Measurements from ENCODE around the gene LGALS8. TPM values are rescaled to one million over a fixed set of nuclear protein-coding genes. Genes with fewer than 3 reads are reported as not detected.
A peak's percentile ranks its signal among the peaks of the same experiment; 100 is the strongest.
"Not testable (repeated sequence)": the region's sequence is repeated elsewhere in the genome, so short reads cannot be mapped to it uniquely, and the experiment has no call there.

LGALS8 gene
- total RNA-seq = 100 to 1,000 TPM in 1 of 2 donors, 10 to 100 TPM in 1; 88.2 to 119 TPM

DNA sequence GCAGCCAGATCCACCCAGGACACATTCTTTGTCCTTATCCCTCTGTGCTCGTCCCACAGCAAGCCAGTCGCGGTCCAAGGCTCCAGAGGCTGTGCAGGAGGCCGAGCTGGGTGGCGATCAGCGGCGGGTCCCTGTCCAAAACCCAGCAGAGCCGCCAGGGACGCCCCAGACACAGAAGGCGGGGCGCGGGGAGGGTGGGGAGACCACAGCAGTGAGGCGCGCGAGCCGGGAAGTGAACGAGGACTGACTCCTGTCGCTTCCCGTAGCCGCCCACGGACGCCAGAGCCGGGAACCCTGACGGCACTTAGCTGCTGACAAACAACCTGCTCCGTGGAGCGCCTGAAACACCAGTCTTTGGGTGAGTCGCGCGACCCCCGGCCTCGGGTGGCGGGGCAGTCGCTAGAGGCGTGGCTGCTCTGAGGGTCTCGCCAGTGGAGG, at the start of gene LGALS8:
Gene LGALS8 (plus strand): TSS at position 279 of the 438 bp plus-strand sequence. CDS start 2,089 bp downstream, outside the sequence.
- peaks cover 6 to 8% of the 10 kb centered on the region in 2 donors for H3K27me3 Mint-ChIP-seq
- peak; percentile 91 for ATAC-seq
- H3K4me1 Mint-ChIP-seq (ENCODE audit: low read depth in 2 of 2) = peaks cover 10 to 22% of the 10 kb centered on the region in 2 donors

DNA sequence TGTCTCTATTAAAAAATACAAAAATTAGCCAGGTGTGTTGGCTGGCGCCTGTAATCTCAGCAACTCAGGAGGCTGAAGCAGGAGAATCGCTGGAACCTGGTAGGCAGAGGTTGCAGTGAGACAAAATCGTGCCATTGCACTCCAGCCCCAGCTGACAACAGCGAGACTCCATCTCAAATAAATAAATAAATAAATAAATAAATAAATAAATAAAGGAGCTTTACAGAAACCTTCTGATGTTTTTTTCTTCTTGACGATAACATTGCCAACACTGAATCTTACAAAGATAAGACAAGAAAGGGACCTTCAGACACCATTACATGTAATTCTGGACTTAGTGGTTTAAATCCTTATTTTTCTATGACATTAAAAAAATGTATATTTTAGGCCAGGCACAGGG, 47.8 kb upstream of the LGALS8 start:
- H3K36me3 Mint-ChIP-seq = no peaks in the 10 kb centered on the region
- no peak for DNase-seq (ENCODE audit: low spot score)
- ATAC-seq = no peak

More for the DNA sequence above, at the start of gene LGALS8:
- H3K4me3 Mint-ChIP-seq = peak within 1 kb of the TSS; percentile 98
- DNase-seq (ENCODE audit: low spot score) = peak; percentile 91
- no peaks in the 10 kb centered on the region for H3K9me3 Mint-ChIP-seq
- H3K36me3 Mint-ChIP-seq = peaks cover 17% of the 10 kb centered on the region
- peak within 1 kb of the TSS; percentile 93 to 98 for H3K27ac Mint-ChIP-seq

DNA sequence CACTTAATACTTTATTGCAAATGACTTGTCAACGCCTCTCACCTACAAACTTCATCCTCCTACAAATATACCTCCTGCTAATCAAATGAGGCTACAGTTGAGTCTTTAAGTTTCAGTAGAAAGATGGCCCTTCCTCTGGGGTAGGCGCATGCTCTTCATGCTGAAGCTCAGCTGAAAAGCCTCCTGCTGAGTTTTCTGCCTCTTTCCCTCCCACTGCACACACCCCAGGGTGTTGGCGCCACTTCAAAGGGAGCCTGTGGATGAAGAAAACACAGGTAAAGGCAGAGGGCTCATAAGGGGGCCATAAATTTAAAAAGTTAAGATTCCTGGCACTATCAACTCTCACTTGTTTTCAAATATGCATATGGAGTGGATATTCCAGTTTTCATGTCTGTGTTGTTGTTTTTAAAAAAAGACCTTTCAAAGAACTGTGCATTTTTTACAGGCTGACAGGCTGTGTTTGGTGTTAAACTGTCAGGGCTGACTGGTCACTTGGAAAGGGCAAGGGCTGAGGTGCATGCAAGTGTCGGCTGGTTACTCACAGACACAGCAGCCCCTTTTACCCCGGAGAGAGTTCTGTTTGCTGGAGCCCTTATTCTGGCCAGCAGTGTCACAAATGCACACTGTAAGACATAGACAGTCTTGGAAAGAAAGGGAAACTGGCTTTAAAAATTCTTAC, 42.9 kb upstream of the LGALS8 start:
- H3K36me3 Mint-ChIP-seq = peaks cover 4% of the 10 kb centered on the region
- no peaks in the 10 kb centered on the region for H3K4me1 Mint-ChIP-seq (ENCODE audit: low read depth in 2 of 2)

More for the DNA sequence above, 47.8 kb upstream of the LGALS8 start:
- Mint-ChIP-seq H3K9me3 (no peaks in the 10 kb centered on the region), H3K27me3 (peaks cover 0 to 3% of the 10 kb centered on the region in 2 donors), H3K27ac (no peak overlapping the region), H3K4me3 (no peak overlapping the region), H3K4me1 (ENCODE audit: low read depth in 2 of 2) (no peaks in the 10 kb centered on the region)

DNA sequence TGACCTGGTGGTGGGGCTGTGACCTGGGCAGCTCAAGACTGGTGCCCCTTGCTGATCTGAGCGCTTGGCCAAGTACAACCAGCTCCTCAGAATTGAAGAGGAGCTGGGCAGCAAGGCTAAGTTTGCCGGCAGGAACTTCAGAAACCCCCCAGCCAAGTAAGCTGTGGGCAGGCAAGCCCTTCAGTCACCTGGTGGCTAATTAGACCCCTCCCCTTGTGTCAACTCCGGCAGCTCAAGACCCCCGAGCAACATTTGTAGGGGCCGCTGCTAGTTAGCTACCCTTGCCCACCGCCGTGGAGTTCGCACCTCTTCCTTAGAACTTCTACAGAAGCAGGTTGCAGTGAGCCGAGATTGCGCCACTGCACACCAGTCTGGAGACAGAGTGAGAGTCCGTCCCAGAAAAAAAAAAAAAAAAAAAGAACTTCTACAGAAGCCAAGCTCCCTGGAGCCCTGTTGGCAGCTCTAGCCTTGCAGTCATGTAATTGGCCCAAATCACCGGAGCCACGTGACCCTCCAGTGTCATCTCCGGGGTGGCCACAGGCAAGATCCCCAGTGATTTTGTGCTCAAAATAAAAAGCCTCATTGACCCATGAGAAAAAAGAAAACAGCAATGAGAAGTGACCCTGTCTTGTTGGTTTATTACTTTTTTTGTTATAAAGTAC, 39.3 kb upstream of the LGALS8 start:
- DNase-seq (ENCODE audit: low spot score) (no peak), ATAC-seq (peak in 1 of 2 donors; percentile 20)
- Mint-ChIP-seq H3K36me3 (peaks cover 4% of the 10 kb centered on the region), H3K4me3 (no peak overlapping the region), H3K9me3 (no peaks in the 10 kb centered on the region), H3K27ac (no peak overlapping the region), H3K4me1 (ENCODE audit: low read depth in 2 of 2) (no peaks in the 10 kb centered on the region), H3K27me3 (no peaks in the 10 kb centered on the region)

More for the DNA sequence above, 42.9 kb upstream of the LGALS8 start:
- H3K27ac Mint-ChIP-seq = no peak overlapping the region
- ATAC-seq = no peak
- no peaks in the 10 kb centered on the region for H3K9me3 Mint-ChIP-seq
- H3K27me3 Mint-ChIP-seq = peaks cover 0 to 3% of the 10 kb centered on the region in 2 donors
- DNase-seq (ENCODE audit: low spot score) = no peak
- no peak overlapping the region for H3K4me3 Mint-ChIP-seq

DNA sequence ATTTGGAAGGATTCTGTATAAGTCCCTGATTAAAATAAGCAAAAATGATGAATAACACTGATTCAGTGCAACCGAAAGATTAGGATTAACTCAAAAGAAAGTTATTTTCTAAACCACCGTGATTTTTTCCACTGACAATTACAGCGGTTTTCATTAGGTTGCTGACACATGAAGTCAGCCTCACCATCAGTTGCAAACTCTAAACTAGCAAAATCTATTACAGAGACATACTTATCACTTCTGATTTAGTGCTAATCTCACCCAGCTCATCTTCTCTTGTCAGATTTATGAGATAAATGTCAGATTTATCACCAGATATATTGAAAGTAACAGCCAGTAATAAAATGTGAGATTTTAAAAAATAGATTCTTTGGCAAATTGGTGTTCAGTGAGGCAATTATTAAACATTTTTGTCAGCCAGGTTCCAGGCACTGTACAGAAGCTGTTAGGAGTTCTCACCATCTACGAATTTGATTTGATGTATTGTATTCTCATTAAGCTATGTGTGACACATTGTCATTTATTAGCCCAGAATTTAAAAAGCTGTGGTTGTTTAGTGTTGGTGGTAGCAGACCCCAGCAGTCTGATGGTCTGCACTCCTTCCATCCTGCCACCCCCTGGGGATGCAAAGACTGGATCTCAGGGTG, 37.3 kb upstream of the LGALS8 start:
- Mint-ChIP-seq H3K27ac (no peak overlapping the region), H3K27me3 (peaks cover 4 to 9% of the 10 kb centered on the region in 2 donors), H3K4me3 (no peak overlapping the region), H3K36me3 (peaks cover 4% of the 10 kb centered on the region), H3K9me3 (no peaks in the 10 kb centered on the region), H3K4me1 (ENCODE audit: low read depth in 2 of 2) (peaks cover 0 to under 1% of the 10 kb centered on the region in 2 donors)
- no peak for ATAC-seq
- no peak for DNase-seq (ENCODE audit: low spot score)

DNA sequence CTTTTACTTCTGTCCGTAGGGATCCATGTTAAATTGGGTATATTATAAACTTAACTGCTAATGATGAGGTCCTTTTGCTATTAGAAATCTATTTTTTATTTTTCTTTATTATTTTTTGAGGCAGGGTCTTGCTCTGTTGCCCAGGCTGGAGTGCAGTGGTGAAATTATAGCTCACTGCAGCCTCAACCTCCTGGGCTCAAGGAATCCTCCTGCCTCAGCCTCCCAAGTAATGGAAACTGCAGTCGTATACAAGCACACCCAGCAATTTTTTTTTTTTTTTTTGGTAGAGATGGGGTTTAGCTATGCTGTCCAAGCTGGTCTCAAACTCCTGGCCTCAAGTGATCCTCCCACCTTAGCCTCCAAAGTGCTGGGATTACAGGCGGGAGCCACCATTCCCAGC, 34.6 kb upstream of the LGALS8 start:
- H3K4me3 Mint-ChIP-seq; H3K27ac Mint-ChIP-seq; H3K4me1 Mint-ChIP-seq (ENCODE audit: low read depth in 2 of 2); H3K36me3 Mint-ChIP-seq; H3K9me3 Mint-ChIP-seq; ATAC-seq; DNase-seq (ENCODE audit: low spot score): not testable (repeated sequence)
- peaks cover 13 to 18% of the 10 kb centered on the region in 2 donors for H3K27me3 Mint-ChIP-seq

DNA sequence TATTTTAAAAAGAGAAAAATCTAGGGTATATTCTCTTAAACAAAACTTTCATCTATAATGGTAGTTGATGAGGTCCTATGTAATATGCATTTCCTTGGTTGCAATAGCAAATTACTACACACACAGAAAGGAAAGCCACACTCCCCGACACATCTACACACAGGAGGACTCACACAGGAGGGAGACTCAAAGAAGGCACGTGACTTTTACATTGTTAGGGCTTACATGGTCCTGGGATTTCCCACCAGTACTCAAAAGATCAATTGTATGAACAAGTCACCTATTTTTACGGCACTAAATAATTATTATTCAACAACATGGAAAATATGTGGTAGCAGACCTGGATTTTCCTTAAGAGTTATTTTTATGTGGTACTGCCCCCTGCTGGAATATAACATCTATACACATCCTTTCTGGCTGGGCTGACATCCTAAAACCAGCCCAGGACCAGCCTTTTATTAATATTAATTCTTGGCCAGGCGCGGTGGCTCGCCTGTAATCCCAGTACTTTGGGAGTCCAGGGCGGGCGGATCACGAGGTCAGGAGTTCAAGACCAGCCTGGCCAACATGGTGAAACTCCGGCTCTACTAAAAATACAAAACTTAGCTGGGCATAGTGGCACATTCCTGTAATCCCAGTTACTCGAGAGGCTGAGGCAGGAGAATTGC, 33.9 kb upstream of the LGALS8 start:
- no peak for DNase-seq (ENCODE audit: low spot score)
- H3K27ac Mint-ChIP-seq = no peak overlapping the region
- H3K4me1 Mint-ChIP-seq (ENCODE audit: low read depth in 2 of 2) = peaks cover 0 to 4% of the 10 kb centered on the region in 2 donors
- H3K9me3 Mint-ChIP-seq = no peaks in the 10 kb centered on the region
- peaks cover 15 to 18% of the 10 kb centered on the region in 2 donors for H3K27me3 Mint-ChIP-seq
- ATAC-seq = peak in 1 of 2 donors; percentile 59
- no peaks in the 10 kb centered on the region for H3K36me3 Mint-ChIP-seq
- H3K4me3 Mint-ChIP-seq = no peak overlapping the region

DNA sequence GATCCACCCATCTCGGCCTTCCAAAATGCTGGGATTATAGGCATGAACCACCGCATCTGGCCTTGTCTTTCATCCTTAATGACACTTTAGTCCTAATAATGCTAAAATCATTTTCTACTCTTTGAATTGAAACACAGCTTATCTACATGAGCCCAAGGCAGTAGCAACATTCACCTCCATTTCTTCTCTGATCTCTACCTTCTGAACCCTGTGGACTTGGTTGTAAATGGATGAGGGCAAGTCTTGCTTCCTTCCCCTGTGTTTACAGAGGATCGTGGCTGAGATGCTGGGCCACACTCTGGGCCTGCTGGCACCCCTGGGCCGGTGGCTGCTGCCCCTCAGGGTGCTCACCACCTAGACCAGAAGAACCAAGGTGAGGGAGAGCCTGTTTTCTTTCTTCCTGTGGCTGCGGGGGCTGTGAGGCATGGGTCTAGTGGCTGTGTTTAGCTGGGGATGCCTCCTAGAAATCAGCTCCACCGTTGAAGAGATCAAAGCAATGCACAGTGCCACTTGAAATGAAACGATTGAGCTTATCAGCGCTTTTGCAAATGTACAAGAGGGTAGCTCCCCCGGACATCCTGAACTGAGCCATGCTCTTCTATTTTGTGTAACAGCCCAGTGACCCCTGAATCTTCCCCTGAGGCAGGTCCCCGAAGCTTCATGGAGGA, 32.2 kb upstream of the LGALS8 start:
- ATAC-seq = peak in 1 of 2 donors; percentile 17
- peaks cover 0 to 4% of the 10 kb centered on the region in 2 donors for H3K4me1 Mint-ChIP-seq (ENCODE audit: low read depth in 2 of 2)
- peak overlapping the region; percentile 55 for H3K4me3 Mint-ChIP-seq
- H3K36me3 Mint-ChIP-seq = no peaks in the 10 kb centered on the region
- H3K27ac Mint-ChIP-seq = peak overlapping the region in 1 of 2 donors; percentile 40
- DNase-seq (ENCODE audit: low spot score) = no peak
- H3K27me3 Mint-ChIP-seq = peaks cover 18% of the 10 kb centered on the region in 2 donors
- no peaks in the 10 kb centered on the region for H3K9me3 Mint-ChIP-seq

DNA sequence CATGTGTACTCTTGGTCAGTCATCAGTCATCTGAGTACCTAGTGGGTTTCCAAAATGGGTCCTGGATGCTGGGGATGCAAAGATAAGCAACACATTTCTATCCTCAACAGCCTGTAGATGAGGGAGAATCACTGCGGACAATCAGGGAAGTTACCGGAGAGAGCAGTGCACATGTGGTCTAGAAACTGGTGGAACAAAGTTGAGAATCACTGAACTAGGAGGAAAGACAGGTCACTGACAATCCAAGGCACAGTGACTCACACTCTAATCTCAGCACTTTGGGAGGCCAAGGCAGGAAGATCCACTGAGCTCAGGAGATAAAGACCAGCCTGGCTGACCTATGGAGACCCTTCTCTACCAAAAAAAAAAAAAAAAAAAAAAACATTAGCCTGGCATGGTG, 31.4 kb upstream of the LGALS8 start:
- no peaks in the 10 kb centered on the region for H3K36me3 Mint-ChIP-seq
- no peak for ATAC-seq

DNA sequence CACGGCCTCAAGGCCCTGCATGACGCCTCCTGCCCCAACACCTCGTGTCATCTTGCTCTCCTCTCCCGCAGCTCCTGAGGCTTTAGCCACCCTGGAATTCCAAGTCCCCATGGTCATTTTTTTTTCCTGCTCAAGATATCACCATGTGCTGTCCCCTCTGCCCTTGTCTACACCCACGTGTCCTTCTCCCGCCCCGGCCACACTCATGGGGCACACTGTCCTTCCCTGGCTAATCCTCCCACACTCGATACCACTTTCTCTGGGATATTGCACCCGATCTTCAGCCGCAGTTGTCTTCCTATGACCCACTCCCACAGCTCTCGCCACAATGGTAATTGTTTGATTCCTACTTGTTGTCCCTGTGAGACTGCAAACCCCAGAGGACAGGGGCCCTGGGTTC, 29.7 kb upstream of the LGALS8 start:
- Mint-ChIP-seq H3K9me3 (no peaks in the 10 kb centered on the region), H3K4me3 (no peak overlapping the region), H3K27ac (no peak overlapping the region), H3K4me1 (ENCODE audit: low read depth in 2 of 2) (peaks cover 0 to 4% of the 10 kb centered on the region in 2 donors), H3K36me3 (no peaks in the 10 kb centered on the region), H3K27me3 (peaks cover 18 to 20% of the 10 kb centered on the region in 2 donors)
- DNase-seq (ENCODE audit: low spot score) = no peak
- no peak for ATAC-seq

More for the DNA sequence above, 31.4 kb upstream of the LGALS8 start:
- peaks cover 18% of the 10 kb centered on the region in 2 donors for H3K27me3 Mint-ChIP-seq
- DNase-seq (ENCODE audit: low spot score) = no peak
- H3K4me3 Mint-ChIP-seq = no peak overlapping the region
- peaks cover 0 to 4% of the 10 kb centered on the region in 2 donors for H3K4me1 Mint-ChIP-seq (ENCODE audit: low read depth in 2 of 2)
- no peak overlapping the region for H3K27ac Mint-ChIP-seq
- H3K9me3 Mint-ChIP-seq = no peaks in the 10 kb centered on the region

DNA sequence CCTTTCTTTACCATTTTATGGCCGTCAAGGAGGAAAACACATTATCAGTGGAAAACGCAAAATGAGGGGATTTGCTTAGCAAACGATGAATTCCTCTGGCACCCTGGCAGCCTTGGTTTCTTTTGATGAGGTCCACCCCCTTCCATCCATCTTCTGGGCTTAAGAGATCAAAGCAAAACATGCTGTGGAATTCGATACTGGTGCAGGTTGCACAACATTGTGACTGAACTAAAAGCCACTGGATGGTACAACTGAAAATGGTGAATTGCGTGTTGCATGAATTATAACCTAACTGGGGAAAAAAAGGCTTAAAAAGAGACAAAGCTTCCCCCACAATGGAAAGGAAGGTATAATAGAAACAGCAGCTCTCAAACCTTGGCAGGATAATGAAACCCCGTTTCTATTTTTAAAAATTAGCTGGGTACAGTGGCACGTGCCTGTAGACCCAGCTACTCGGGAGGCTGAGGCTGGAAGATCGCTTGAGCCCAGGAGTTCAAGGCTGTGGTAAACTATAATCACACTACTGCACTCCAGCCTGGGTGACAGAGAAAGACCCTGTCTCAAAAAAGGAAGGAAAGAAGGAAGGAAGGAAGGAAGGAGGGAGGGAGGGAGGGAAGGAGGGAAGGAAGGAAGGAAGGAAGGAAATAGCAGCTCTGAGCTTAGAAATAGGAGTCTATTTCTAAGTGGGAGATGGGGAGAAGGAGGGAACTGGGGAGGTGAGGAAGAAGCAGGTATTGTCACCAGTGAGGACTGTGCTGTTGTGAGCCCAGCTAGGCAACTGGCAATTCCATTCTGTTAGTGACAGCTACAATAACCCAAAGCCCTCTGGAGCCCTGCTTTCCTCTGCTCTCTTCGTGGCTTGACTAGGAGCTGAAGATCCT, 29.0 kb upstream of the LGALS8 start:
- ATAC-seq (no peak), DNase-seq (ENCODE audit: low spot score) (no peak)
- Mint-ChIP-seq H3K27me3 (peaks cover 17 to 18% of the 10 kb centered on the region in 2 donors), H3K4me3 (no peak overlapping the region), H3K9me3 (no peaks in the 10 kb centered on the region), H3K36me3 (no peaks in the 10 kb centered on the region), H3K4me1 (ENCODE audit: low read depth in 2 of 2) (peaks cover 0 to 4% of the 10 kb centered on the region in 2 donors), H3K27ac (no peak overlapping the region)

DNA sequence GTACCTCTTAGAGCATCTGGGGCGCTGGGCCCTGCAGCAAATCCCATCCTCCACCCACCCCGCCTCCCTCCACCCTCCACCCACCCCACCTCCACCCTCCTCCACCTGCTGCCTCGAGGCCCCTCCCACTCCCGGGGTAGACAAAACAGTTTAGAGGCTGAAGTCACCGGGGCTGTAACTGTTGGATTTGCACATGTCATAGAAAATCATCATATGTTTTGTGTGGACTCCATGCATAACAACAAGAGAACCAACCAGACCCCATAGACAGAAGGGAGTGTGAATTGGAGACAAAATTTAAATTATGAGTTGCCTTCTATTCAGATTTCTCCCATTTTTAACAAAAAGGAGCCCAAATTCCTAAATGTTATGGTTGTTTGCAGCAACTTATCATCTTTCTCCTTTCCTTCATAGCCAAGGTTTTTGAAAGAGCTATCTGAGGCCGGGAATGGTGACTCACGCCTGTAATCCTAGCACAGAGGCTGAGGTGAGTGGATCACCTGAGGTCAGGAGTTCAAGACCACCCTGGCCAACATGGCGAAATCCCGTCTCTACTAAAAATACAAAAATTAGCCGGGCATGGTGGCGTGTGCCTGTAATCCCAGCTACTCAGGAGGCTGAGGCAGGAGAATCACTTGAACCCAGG, 28.2 kb upstream of the LGALS8 start:
- Mint-ChIP-seq H3K4me3 (no peak overlapping the region), H3K27ac (no peak overlapping the region), H3K9me3 (no peaks in the 10 kb centered on the region), H3K27me3 (peaks cover 16 to 18% of the 10 kb centered on the region in 2 donors), H3K4me1 (ENCODE audit: low read depth in 2 of 2) (peaks cover 0 to 4% of the 10 kb centered on the region in 2 donors), H3K36me3 (no peaks in the 10 kb centered on the region)
- ATAC-seq (no peak), DNase-seq (ENCODE audit: low spot score) (no peak)
